NCI-H2029 (cell line): ENCODE data around the gene PDXK.

Experiments
- DNase-seq: peaks from one replicate; lab custom pipeline; 2025; lab: John Stamatoyannopoulos, UW

PDXK gene

DNA sequence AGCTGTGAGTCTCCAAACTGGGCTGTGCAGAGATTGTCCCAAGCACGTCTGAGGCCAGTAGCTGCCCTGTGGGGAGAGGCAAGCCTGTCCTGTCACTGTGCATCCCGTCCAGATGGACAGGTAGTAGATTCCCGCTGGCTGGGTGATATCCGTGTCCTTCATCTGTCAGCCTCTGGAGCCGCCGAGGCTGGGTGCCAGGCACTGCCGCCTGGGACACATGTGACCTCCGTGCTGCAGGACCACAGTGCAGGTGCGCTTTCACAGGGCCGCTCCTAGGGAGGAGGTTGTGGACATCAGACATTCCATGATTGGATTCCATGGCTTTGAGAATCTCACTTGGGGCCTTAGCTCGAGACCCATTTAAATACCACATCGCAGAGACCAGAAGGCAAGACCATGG lies 4.7 kb downstream of the PDXK start:
- no peak for DNase-seq

DNA sequence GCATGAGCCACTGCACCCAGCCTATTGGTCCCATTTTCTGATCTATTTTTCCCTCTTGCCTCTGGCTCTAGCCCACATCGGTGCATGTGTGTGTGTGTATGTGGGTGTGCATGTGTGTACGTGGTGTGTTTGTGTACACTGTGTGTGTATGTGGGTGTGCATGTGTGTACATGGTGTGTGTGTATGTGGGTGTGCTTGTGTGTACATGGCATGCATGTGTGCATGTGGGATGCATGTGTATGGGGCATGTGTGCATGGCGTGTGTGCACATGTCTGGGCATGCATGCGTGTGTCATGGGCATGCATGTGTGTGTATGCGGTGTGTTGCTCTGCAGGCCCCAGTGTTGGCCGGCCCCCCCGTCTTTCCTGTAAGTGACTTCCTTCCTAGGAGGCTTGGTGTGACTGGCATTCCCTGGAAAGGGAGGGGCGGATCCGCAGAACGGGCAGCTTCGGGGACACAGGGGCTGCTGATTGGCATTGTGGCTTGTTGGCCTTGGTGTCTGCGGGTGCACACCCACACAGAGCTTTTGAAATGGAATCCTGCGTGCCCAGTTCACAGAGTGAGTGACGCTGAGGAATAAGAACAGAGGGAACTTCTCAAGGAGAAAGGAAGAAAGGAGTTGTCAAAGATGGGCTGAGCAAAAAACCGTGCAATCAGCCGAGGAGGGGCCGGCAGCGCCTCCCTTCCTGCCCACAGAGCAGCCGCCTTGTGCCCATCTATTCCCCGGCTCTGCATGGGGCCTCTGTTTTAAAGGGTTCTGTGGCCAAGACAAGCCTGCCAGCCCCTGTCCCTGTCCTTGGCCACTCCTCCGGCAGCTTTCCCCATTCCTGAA lies 8.0 kb downstream of the PDXK start:
- no peak for DNase-seq

DNA sequence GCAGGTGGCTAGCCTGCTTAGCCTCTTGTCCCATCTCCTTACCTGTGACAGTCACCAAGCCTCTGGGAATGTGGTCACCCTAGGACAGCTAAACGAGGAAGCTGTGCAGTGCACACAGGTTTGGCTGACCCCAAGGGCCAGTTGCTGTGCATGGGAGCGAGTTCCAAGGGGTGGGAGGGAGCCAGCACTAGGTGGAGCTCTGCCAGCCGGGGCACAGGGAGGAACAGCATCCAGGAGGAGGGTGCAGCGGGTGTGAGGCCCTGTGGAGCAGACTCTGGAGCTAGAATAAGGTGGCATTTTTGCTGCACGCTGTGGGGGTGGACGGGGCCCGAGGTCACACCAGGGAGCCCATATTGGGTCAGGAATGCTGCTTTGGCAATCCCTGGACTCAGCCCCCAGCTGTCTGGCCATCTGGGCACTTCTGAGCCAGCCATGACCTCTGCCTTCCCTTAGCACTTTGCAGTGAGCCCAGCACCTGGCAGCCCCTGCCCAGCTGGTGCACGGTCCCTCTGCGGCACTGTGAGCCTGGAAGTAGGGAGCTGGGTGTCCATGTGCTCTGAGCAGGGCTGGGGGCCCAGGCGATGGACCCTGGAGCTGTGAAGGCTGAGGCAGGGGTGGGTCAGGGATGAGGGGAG lies 8.7 kb downstream of the PDXK start:
- no peak for DNase-seq

DNA sequence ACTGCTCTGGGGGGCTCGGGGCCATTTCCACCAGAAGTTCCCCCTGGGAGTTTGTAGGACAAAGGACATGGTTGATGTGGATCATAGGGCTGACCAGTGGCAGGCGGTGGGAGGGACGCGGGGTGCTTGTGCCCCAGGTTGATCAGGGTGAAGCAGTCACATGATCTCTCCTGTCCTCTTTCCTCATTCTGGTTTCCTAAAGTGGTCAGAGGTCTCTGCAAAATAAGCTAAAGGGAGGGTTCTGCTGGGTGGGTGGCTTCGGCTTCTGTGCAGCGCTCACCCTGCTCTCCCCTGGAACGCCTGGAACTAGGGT lies 9.2 kb downstream of the PDXK start:
- no peak for DNase-seq

DNA sequence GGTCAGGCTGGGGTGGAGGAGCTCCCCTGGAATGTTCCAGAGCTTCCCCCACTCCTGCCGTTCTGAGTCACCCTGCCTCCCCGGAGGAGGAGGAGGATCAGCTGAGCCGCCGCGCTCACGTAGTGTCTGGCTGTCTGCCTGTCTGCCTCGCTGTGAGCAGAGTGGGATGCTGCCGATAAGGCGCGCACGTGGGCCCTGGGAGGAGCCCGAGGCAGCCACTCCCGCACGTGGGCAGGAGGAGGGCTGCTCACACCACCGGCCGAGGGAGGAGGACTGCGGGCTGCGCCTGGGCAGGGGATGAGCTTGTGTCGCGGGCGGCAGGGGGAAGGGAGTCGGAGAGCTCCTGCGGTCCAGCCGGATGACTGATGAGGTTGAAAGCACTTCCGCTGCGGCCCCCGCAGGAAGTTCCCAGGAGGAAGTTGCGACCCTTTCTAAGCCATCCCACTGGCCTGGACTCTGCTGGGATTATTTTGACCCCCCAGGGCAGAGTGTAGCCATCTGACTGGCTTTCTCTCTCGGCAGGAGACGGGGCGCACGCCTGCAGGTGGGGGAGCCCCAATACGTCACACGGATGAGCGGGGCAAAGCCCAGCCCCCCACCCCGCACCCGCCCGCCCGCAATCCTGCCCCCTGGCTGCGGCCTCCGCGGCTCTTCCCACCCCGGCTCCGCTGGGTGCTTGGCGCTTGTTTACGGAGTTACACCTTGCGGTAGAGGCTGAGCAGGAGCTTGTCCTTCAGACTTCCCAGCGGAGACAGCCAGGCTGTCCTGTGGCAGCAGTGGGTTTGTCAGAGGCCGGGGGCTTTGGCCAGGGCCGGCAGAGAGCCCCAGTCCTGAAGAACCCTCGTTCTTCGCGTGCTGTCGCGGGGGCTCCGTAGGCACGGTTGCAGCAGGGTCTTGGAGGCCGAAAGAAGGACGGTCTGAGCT lies 9.8 kb downstream of the PDXK start:
- DNase-seq = peak; percentile 75

DNA sequence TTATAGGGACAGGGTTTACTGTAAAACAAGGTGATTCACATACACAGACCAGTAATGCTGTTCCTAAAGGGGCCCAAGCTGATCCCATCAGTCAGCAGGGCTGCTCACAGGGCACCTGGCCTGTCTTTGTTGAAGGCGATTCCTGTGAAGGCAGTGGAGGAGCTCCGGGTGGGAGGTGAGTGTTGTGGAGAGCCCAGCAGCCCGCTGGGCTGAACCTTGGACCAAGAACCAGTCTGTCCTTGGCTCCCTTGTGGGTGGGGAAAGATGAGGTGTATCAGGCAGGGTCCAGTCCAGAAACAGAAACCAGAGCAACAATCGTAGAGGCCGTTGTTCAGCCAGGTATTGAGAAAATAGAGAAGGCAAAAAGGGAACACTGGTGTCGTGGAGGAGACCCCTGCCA lies 12.5 kb downstream of the PDXK start:
- DNase-seq = no peak

DNA sequence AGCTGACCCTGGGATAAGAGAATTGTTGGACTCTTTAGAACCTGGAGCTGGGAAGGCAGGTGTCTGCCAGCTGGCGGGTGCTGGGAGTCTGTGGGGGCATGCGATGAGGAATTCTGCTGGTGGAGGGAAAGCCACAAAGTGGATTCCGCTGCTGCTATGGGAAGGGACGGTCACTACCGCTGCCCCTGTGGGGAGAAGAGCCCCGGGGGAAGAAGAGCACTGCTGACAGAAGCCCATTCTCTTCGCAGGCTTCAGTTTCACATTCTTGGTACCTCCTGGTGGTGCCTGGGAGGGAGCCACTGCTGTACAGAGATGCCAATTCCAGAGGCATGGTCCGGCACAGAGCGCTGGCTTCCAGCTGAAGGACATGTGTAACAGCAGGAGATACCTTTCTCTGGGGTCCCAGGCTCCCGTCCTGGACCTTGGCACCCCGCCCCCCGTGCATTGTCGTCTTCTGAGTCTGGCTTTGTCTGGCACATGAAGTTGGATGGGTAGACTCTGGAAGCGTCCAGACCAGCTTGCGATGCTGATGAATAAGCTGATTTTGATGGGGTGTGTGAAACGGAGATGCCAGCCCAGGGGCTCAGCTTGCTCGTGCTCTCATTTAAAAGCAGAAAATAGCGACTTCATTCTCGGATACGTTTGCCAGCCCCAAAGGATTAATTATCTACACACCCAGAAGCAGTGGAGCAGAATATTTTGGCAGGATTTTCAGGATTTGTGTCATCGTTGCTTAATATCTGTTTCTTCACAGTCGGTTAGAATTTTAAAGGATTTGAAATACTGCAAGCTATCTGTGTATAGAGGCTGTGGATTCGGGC lies 13.2 kb downstream of the PDXK start:
- no peak for DNase-seq

DNA sequence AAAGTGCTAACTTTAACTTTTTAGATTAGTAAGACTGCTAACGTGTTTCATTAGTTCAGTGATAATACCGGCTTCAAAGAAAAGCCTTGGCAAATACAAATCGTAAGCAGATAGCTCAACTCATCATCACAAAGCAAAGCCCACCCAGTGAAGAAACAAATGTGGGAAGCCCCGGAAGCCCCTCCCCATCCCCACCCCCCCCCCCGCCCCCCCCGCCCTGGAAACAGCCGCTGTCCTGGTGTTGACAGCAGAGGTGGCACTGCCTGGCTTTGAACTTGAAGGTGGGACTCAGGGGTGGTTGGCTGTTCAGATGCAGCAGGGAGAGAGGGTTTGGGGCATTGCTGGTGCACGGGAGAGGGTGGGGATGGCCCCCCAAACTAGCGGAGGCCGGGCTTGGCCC lies 14.1 kb downstream of the PDXK start:
- no peak for DNase-seq

DNA sequence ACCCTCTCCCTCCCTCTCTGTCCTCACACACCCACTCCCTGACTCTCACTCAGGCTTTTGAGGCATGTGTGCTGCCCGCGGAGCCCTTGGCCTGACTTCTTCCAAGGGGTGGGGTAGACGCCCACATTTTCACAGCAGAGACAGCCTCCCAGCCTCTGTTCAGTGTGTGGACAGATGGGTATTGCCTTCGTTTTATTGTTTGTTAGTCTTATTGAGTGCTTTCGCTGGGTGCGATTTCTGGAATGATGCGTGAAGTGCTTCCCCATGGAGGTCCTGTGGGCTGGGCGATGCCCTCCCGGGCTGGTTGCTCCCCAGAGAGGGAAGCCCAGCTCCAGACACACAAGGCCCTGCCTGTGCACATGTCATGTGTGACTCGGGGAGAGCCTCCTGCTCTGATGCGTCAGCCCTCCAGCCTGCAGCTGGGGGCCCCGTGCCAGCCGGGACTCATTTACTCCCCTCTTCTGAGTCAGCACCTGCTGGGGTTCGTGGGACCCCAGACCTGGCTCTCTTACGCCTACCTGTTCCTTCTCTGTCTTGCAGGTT lies 14.7 kb downstream of the PDXK start:
- no peak for DNase-seq

DNA sequence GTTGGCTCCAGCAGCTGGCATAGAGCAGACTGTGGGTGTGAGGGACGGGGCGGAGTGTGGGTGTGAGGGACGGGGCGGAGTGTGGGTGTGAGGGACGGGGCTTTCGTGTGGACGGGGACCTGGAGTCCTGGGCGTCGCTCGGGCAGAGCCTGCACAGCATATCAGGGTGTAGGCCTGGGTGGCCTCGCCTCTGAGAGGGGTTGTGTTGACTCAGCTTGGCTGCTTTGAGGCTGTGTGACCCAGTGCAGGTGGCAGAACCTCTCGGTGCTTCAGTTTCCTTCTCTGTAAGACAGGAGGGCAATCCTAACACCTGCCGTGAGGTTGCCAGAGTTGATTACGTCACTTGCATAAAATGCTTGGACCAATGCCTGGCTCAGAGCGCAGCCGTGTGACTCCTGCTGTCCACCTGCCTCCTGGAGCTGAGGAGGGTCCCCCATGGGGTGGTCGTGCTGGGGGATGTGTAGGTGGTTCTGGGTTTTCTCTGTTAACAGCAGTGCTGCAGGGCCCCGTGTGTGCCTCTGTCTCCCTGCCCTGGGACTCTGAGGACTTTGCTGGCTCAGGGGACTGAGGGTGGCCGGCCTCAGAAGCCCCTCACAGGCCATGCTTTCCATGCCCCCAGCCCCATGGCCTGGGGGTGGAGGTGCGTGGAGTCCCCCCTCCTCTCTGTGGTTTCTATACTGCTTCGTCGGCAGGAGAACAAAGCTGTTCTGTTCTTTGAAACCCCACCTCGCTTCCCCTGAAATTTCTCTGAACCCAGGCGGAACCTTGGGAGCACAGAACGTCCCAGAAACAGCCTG lies 15.4 kb downstream of the PDXK start:
- DNase-seq = peak; percentile 69

DNA sequence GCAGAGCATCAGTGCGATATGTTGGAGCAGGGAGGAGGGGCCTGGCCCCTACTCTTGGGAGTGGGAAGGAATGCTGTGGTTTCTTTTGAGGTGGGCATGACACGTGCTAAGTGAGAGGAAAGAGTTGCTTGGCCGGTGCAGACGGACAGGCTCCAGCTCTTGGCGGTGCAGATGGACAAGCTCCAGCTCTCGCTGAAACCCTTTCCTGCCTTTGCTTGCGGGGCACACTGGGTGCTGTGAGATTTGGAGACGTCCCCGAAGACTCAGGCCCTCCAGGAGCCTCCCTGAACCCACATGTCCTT lies 15.9 kb downstream of the PDXK start:
- DNase-seq = no peak

DNA sequence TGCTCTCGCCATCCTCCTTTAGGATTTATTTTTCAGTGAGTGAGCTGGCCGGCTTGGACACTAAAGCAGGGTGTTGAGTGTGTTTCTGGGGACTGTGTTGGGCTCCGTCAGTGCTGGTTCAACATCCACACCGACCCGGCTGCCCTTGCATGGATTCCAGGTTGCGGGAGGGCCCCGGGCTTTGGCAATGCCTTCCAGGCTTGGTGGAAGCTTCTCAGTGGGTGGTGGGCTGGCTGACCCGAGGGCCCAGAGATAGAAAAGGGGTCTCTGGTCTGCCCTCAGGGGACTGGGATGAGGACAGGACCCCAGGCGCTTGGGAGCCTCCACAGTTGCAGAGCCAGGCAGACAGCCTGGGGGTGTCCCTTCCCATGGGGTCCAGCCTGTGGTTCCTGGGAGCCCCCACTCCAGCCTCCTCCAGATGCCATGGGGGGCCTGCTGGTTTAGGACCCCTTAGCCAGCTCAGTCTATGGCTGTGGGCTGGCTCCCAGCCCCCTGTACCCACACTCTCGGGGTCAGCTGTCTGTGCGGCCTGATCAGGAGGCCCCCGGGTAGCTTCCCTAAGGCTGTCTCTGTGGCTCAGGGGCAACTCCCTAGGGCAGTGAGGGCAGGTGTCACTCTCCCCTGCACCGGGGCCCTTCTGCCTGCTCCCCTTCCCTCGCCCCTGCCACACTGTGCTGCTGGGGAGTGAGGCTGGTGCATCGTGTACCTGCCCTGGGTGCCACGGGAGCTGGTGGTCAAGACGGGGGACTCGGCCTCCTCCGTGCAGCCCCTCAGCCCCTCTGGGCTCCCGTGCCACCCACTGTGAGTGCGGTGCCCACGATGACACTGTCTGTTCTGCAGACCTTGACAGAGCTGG lies 16.5 kb downstream of the PDXK start:
- no peak for DNase-seq

DNA sequence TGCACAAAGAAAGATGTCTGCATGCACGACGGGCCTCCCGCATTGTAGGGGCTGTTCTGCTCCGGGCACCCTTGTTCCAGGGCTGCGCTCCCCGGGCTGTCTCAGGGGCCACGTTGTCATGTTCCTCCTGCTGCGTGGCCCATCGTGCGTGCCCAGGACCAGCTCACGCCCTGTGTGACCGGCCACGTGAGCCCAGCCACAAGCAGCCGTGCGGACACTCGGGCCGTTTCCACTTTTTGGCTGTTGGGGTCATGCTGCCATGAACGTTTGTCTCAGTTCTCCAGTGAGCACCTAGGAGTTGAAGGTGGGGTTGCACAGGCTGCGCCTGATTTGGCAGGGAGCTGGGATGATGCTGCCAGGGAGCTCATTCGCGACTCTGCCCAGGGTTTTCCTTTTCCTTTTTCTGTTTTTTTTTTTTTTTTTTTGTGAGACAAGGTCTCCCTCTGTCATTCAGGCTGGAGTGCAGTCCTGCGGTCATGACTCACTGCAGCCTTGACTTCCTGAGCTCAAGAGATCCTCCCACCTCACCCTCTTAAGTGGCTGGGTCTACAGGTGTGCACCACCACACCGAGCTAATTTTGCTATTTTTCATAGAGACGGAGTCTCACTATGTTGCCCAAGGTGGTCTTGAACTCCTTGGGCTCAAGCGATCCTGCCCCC lies 17.4 kb downstream of the PDXK start:
- DNase-seq = no peak

DNA sequence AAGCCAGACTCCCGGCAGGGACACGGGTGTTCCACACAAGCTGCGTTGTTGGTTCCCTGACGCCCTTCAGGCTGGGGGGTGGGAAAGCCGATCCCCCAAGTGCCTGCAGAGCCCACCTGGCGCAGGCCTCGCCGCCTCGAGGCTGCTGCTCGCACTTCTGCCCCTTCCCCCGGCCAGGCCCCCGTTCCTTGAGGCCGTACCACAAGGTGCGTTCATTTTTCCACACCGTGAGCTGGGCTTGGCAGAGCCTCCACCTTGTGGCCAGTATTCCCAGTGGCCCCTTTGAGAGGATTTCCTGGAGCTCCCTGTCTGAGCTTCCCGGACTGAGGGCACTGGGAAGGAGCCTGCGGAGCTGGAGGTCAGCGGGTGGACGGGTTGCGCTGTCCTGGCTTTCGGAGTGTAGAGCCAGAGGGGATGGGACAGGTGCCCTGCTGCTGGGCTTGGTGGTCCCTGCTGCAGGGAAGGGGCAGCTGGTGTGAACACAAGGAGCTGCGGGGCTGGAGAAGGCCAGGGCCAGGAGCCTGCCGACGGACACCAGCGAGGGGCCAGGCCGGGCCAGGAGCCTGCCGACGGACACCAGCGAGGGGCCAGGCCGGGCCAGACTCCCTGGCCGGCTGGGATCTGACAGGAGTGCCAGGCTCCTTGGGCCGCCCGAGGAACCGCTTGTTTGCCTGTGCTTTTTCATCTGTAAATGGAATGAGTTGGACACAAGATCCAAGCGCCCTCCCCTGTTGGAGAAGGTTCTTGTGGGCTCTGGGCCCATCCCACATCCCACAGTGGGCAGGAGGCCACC lies 18.4 kb downstream of the PDXK start:
- DNase-seq = no peak

DNA sequence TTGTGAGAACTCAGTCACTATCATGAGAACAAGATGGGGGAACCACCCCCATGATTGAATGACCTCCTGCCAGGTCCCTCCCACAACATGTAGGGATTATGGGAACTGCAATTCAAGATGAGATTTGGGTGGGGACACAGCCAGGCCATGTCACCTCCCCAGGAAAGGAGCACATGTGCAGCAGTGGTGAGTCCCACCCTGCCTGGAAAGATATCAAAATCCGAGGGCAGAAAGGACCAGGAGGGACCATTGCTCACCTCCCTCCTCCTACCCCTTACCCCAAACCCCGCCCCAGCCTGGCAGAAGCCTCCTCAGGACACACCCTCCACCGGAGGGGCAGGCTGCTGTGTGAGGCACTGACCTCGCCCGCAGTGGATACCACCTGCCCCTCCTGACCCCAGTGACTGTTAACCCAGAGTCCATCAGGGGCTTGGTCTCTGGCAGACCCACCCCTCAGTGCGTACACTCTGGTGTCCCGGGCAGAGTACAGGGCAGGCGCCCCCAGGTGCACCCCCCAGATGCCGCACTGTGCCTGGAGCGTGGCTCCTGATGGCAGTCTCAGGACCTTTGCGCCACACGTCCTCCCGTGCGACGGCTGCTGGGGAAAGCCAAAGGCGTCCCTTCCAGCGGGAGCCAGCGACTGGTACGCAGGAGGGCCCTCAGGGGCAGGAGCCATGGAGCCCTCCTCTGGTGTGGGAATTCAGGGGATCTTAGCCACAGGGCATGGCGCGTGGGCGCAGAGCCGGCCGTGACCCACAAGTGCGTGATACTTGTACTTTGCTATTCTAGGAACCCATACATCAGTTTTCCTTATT lies 20.9 kb downstream of the PDXK start:
- no peak for DNase-seq

DNA sequence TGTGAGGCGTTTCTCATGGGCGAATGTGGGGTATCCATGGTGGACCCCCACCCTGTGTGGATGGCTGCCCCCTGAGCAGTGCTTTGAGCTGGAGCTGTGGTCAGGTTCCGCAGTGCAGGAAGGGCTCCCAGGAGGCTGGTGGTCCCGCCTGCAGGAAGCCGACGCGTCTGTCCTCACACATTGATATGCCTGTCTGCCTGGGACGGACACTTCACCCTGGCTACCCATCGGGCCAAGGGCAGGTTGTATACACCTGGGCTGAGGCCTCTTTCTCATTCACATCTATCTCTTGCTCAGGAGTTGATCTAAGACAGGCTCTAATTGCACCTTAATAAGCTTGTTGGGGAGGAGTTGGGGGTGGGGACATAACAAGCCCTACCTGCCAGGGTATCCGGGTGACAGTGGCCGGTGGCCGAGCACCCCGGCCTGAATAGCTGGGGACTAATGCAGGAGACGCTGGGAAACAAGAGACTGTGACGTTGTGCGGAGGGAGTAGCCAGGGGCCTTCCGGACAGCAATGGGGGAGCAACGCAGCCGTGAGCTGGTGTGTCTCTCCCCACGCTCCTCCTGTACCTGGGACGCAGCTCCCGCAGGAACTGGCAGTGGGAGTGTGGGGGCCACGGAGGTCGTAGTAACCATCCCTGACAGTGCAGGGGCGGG lies 21.7 kb downstream of the PDXK start:
- no peak for DNase-seq

DNA sequence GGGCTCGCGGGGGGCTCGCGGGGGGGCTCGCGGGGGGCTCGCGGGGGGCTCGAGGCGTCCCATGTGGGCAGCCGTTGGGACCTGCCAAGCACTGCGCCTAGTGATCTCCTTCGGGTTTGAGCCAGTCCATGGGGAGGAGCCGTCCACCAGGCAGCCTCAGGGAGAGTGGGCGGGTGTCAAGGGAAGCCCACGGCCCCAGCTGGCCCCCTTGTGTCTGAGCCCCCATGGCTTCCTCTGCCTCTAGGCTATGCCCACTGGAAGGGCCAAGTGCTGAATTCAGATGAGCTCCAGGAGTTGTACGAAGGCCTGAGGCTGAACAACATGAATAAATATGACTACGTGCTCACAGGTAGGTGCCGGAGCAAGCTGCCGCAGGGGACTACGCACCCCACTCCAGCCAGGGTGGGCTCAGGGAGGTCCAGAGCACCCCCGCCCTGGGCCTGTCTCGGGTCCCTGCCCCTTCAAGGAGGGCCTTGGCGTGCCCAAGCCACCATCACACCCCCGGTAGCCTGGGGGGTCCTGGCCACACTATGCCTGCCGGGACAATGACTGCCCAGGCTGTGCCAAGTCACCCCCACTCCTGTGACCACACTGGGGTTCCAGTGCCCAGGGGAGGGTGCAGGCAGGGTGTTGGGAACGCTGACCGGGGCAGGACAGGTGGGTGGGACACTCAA lies 22.6 kb downstream of the PDXK start:
- no peak for DNase-seq
